ENCODE results near the gene LUZP1.
A peak's percentile ranks its signal among the peaks of the same experiment; 100 is the strongest.

Gene LUZP1

DNA sequence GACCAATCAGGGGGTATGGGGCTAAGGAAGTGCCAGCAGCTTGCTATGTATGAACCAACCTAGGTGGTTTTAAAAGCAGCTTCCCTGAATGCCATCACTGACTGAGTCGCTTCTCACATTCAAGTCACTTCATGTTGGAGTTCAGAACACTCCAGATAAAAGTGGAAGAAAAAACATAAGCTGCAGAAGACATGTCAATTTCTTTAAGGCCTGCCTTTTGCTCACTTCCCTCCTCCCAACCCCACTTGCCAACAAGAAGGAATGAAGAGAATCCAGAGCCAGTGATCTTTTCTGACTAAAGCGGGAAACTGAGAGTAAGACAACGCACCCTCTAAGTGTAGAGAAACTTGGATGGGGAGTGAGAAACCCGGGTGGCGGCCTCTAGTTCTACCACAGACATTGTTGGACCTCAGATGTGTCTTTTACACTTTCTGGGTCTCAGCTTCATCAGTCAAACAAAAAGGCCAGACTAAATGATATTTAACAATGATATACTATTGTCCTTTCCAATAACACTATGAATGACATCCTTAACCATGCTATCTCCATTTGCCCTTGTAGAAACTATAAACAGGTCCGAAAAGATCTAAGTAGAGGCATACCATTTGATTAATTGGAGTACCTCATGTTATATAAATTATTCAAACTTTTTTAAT, 54.1 kb downstream of the LUZP1 start:
- no peak for DNase-seq

DNA sequence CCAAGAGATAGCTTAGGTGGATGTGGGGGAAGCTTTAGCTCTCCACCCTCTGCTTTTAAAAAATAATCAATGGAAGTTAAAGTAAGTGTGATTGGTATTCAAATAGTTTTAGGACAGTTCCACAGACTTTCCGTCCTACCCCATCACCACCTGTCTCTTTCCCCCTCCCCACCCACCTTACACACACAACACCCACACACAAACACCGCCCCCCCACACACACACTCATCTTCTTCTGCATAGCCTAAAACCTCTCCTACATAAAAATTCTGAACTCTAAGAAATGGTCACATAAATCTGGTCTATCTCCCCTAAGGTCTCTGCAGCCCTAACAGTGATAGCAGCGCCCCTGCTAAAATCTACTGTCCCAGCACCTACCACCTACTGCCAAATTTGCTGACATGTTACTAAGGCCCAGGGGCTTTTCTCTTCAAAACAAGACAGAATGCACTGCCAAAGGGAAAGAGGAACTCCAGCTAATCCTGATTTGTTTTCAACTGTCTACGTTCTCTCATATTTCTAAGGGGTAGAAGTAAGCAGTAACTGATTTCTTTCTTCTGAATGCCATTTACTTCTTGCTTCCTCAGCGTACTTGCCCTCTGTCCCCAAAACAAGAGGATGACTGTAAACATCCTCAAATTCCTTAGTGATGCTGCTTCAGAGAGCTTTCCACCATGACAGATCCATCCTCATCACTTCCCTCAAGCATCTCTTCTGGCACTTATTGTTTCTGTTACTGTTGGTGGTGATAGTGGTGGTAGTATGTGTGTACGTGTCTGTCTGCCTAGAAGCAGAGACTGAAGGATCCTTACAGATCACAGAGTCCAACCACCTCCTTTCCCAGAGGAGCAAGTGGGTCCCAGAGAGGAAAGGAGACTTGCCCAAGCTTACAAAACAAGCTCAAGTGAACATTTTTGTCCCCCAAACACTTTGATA, 56.8 kb downstream of the LUZP1 start:
- DNase-seq: no peak

DNA sequence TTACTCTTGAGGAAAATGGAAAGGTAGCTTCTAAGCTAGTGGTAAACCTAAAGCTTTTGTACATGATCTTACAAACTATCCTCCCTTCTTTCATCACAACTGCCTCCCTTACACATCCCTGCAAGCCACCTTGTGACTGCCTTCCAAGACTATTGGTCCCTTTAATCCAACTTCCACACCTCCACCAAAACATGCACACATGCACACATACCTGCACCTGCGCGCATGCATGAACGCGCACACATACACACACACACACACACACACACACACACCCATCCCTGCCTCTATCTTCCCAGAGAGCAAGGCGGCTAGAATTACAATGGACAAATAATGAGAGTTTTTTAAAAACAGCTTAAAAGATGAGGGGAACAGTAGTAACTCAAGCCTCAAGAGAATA, 58.3 kb downstream of the LUZP1 start:
- no peak for DNase-seq

DNA sequence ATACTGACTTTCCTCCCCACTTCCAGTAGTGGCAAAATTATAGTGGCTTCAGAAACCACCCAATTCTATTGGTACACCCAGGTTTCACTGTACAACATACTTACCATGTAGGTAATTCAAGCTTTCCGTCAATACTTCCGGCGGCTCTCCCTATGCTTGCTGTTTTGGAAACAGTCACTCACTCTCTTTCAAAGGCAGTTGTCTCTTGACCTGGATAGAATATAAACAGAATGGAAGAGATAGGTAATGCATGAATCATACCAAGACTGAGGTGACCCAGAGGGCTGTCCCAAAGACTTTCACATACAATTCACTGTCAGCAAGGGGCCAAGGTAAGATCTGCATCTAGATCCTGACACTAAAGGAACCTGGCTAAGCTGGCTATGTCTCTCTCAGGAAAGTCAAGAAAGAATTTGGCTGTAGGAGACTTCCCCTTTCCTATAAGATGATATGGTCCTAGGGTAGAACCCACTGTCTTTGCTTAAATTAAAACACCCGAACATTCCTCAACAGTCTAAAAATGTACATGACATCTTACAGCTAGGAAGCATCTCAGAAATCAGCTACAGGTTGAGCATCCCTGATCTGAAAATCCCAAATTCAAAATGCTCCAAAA, 59.6 kb downstream of the LUZP1 start:
- DNase-seq: no peak

DNA sequence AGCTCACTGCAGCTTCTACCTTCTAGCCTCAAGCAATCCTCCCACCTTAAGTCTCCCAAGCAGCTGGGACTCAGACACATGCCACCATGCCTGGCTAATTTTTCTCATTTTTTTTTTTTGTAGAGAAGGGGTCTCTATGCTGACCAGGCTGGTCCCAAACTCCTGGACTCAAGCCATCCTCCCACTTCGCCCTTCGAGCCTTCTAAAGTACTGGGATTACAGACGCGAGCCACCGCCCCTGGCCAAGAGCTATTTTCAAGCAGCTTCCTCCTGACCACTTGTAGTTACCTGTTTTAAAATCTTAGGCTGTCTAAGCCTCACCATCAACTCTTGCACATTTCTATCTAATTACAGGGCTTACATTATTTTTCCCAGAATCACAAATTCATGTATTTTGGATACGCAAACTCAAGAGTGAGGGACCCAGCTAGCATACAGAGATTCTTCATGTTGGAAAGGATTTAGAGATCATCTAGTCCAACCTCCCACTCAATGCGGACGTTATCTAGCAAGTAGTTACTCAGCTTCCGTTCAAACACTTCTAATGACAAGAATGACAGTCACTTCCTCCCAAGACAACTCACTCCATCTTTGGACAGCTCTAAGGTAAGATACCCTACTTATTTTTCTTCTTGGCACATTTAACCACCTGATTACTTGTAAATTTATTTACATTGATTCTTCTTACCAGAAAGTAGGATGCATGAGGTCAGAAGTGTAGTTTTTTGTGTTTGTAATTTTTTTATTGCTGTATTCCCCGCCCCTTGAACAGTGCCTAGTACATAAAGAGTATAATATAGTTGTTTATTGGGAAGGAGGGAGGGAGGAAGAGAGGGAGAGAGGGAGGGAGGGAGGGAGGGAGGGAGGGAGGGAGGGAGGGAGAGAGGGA, 65.4 kb downstream of the LUZP1 start:
- DNase-seq: no peak

DNA sequence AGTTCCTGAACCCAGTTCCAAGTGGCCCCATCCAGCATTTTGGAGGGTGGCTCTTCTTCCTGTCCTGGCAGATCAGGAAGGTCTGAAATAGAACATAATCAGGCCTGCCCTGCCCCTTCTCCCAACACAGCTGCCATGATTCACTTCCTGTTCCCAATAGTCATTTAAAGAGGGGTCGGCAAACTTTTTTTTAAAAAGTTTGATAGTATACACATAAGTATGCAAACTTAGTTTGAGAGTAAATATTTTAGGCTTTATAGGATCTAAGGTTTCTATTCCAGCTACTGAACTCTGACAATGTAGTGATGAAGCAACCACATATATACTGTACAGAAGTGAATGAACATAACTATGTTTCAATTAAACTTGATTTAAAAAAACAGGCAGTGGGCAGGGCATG, 66.4 kb downstream of the LUZP1 start:
- DNase-seq: no peak

DNA sequence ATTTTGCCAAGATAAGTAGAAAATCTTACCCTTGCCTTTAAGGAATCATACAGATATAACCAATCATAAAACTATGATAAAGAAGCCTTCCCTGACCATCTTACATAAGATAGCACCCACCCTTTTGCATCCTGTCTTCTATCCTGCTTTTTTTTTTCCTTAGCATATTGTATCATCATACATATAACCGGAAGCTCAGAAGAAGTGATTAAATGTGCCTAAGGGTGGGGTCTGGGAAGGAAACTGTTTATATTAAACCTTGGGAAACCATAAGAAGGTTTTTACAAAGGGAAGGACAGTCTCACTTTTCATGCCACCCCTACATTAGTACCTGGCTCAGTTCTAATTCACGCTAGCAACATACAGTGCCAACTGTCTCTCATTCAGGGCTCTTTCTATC, 66.8 kb downstream of the LUZP1 start:
- DNase-seq: no peak

- no peak for DNase-seq
These were observed 67.4 kb downstream of the LUZP1 start for GRCh38 chr1:23101101-23101827.

GRCh38 chr1:23100074-23100748, 68.4 kb downstream of the LUZP1 start:
- DNase-seq: no peak

DNA sequence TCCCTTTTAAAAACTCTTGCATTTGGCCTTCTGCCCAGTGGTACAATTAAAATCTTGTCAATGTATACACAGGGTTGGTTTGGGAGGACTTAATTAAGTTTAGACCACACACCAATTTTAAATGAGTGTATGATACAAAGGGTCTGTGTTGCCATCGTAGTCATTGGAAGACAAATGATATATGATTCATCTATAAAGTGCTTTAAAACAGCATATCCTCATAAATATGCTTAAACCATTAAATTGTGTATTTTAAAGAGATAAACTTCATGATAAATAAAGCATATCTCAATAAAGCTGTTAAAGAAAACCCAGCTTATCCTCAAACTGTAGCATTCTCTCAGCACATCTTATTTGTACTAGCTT, 69.5 kb downstream of the LUZP1 start:
- DNase-seq: no peak

GRCh38 chr1:23098463-23099170, 70.0 kb downstream of the LUZP1 start:
- peak; percentile 43 to 86 (median 58) for DNase-seq

- DNase-seq: no peak
These were observed 71.3 kb downstream of the LUZP1 start for GRCh38 chr1:23097316-23097715.

DNA sequence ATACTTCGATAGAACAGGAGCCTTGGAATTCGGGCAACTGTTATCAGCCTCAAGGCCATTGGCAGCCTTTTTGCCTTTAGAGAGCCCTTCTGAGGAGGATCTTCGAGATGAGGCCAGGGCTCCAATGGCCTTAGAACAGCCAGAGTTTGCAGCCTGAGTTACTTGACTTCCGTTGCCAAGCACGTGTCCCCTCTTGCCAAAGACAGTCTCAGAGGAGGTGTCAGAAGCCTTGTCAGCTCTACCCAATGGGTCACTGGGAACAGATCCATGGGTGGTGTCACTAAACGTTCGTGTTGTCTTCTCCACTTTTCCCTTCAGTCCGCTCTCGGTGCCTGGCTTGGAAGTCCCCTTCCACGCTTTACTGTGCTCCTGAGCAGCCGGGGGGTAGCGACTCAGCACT, 76.2 kb downstream of the LUZP1 start:
- no peak for DNase-seq

GRCh38 chr1:23091545-23091944, 77.1 kb downstream of the LUZP1 start:
- DNase-seq: no peak

DNA sequence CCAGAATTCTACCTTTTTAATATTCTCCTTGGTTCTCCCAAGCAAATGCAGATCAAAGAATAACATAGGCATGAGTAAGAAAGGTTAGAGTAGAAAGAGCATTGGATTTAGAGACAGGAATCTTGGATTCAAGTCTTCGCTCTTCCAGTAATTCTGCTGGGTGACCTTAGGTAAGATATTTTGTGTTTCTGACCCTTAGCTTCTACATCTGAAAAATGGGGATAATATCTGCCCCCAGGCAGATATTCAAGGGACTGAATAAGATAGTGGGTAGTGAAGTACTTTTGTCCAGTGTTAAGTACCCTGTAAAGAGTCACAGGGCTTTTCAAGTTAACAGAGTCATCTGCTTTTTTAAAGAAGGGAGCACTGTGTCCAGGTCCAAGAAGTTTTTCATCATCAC, 78.6 kb downstream of the LUZP1 start:
- no peak for DNase-seq

DNA sequence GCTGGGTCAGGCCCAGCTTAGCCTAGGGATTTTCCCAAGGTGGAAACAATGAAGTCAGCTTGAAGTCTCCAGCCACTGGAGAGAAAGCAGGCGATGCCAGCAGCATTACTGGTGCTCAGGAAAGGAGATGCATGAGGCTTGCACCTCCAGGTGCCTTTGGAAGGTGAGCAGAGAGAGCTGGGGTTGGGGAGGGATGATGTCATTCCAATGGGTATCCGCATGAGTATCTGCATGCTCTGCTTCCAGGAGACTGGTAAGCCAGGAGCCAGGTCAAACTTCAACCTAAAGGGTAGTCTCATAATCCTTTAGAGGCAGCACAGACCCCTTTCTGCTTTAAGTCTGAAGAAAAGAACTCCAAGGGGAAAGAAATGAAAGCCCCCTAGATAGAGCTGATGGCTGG, 80.6 kb downstream of the LUZP1 start:
- no peak for DNase-seq

- DNase-seq: no peak
These were observed 83.0 kb downstream of the LUZP1 start for GRCh38 chr1:23085696-23086095.

DNA sequence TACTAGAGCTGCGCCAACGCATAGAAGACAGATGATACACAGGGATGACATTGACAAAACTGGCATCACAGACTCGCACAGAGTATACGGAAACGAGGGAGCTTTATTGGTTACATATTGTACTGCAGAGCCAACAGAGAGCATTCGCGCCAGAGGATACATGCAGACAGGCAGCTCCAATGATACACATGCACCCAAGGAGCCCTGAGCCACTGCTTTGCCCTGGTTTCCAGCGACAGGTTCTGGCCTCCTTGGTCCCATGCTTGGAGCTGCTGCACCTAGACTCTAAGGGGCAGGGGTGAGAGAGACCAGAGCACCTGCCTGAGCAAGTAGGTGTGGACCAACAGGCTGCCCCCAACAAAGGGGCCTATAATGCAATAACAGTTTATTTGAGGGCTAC, 83.8 kb downstream of the LUZP1 start:
- DNase-seq: no peak

DNA sequence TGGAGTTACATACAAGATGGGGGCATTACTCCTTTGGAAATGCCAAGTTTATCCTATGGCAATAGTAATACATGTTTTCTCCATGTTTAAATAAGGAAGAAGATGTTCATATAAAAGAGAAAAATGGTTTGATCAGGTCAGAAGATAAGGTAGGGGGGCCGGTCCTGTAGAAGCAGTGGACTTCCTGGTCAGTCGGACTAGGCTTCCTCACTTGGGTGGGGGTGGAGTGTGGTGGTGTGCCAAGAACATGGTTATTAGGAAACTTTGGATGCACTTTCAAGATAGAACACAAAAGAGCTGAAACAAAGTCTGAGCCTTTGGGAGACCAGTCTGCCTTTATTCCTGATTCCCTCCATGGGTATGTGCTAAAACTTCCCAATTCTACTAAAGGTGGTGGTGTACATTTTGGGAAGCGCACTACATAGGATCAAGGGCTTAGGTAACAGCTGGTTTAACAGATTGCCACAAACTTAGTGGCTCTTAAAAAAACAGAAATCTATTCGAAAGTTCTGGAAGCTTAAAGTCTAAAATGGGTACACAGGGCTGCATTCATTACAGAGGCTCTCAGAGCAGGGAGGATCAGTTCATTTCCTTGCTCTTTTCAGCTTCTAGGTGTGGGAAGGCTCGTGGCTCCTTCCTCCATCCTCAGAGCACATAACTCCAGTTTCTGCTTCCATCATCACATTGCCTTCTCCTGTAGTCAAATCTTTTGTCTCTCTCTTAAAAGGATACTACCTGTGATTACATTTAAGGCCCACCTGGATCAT, 84.8 kb downstream of the LUZP1 start:
- DNase-seq: no peak

DNA sequence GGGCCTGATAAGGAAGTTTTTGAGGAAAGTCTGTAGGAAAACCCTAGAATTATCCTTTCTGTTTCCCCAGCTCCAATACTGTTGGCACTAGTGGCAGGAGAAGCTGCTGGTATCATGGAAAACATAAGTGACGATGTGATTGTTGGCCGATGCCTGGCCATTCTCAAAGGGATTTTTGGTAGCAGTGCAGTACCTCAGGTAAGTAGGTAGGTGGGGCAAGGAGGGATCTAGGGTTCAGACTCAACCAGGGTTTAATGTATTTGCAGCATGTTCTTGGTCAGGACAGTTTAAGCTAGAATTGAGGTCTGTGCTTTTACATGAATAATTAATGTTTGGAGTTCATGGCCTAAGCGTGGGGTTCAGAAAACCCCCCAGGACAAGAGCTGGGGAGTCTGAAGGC, 87.3 kb downstream of the LUZP1 start:
- DNase-seq: no peak
